Smooth muscle cell (in vitro differentiated cells): Measurements from ENCODE around the gene WDR82. TPM values are rescaled to one million over a fixed set of nuclear protein-coding genes. Genes with fewer than 3 reads are reported as not detected.
"Not testable (repeated sequence)": the region's sequence is repeated elsewhere in the genome, so short reads cannot be mapped to it uniquely, and the experiment has no call there.

Experiments
- DNase-seq: peaks from one replicate; lab custom pipeline; 2025; ENCODE audit not compliant: unreplicated experiment; lab: John Stamatoyannopoulos, UW
- H2AFZ ChIP-seq: fragments of 200-600 bp; sonication (generic); 2 replicates; pipeline ENCODE4 v1.6.0; 2016; ENCODE audit warnings: antibody characterized with exemption, low read depth, mild to moderate bottlenecking
- H3F3A ChIP-seq: fragments of 200-600 bp; sonication (generic); 2 replicates; pipeline ENCODE4 v1.6.0; 2017; ENCODE audit warnings: antibody characterized with exemption, low read depth
- H3K27ac ChIP-seq: fragments of 200-600 bp; sonication (generic); 2 replicates; pipeline ENCODE4 v1.5.1; 2016; ENCODE audit warnings: low read depth, mild to moderate bottlenecking
- H3K27me3 ChIP-seq: fragments of 200-600 bp; sonication (generic); 2 replicates; pipeline ENCODE4 v1.6.1; 2016; ENCODE audit warnings: low read depth, mild to moderate bottlenecking
- H3K36me3 ChIP-seq: fragments of 200-600 bp; sonication (generic); 2 replicates; pipeline ENCODE4 v1.5.1; 2016; ENCODE audit warnings: low read depth
- H3K4me1 ChIP-seq: fragments of 200-600 bp; sonication (generic); 2 replicates; pipeline ENCODE4 v1.5.1; 2016; ENCODE audit warnings: low read depth
- H3K4me2 ChIP-seq: fragments of 200-600 bp; sonication (generic); 2 replicates; pipeline ENCODE4 v1.6.0; 2016; ENCODE audit warnings: mild to moderate bottlenecking
- H3K4me3 ChIP-seq: fragments of 200-600 bp; sonication (generic); 2 replicates; pipeline ENCODE4 v1.5.1; 2016; ENCODE audit warnings: mild to moderate bottlenecking
- H3K79me2 ChIP-seq: fragments of 200-600 bp; sonication (generic); 2 replicates; pipeline ENCODE4 v1.6.0; 2016; ENCODE audit warnings: low read depth, mild to moderate bottlenecking
- H3K9ac ChIP-seq: fragments of 200-600 bp; sonication (generic); 2 replicates; pipeline ENCODE4 v1.6.0; 2016; ENCODE audit warnings: low read depth
- H3K9me3 ChIP-seq: fragments of 200-600 bp; sonication (generic); replicated peaks from 2 replicates; pipeline ENCODE4 v1.5.1; 2016; ENCODE audit warnings: low read depth
- H4K20me1 ChIP-seq: fragments of 200-600 bp; sonication (generic); 2 replicates; pipeline ENCODE4 v1.6.0; 2016; ENCODE audit warnings: low read depth
- CTCF ChIP-seq: fragments of 200-600 bp; sonication (generic); IDR thresholded peaks from 2 replicates; pipeline ENCODE4 v1.5.1; 2017; ENCODE audit warnings: borderline replicate concordance, mild to moderate bottlenecking, antibody characterized with exemption; ENCODE audit not compliant: insufficient read depth, poor library complexity, severe bottlenecking
- WGBS: methylation state at CpG from one replicate; pipeline ENCODE4 v1.1.7; 2016; ENCODE audit warnings: low lambda C conversion rate; 5-methylcytosine and 5-hydroxymethylcytosine counted together
- polyA plus RNA-seq: library from polyadenylated mRNA; unstranded; fragments of >200 nt; fragmentation: Nextera tagmentation; extraction: Ambion mirVana; gene quantifications from 2 replicates; pipeline ENCODE4 v1.2.1, GENCODE V29; 2016
- total RNA-seq: library from RNA; depleted of rRNA; stranded (reverse); fragments of >200 nt; gene quantifications from 2 replicates; pipeline ENCODE4 v1.2.3, GENCODE V29; 2014

WDR82 gene
- total and polyA plus RNA-seq, 2 experiments from 2014 or later, result 26.1 to 48.3 TPM

- Histone ChIP-seq H3K9ac (peak overlapping the region; percentile 91), H4K20me1 (peaks cover 55% of the 10 kb centered on the region), H3F3A (peaks cover 8% of the 10 kb centered on the region), H3K4me1 (peaks cover 30% of the 10 kb centered on the region), H3K27ac (peak overlapping the region; percentile 87), H3K4me2 (peak overlapping the region; percentile 100), H2AFZ (no peak overlapping the region), H3K79me2 (peaks cover 58% of the 10 kb centered on the region), H3K4me3 (peak overlapping the region; percentile 75), H3K27me3 (no peaks in the 10 kb centered on the region), H3K36me3 (no peaks in the 10 kb centered on the region), H3K9me3 (no peaks in the 10 kb centered on the region)
- peak; percentile 37 for DNase-seq
- TF ChIP-seq CTCF, result no peak
- WGBS, result 3% methylated on average over 28 of the region's 28 CpGs
Measured at GRCh38 chr3:52277071-52277964, 1.1 kb downstream of the WDR82 start.

- H3K27me3 ChIP-seq, H2AFZ ChIP-seq, H3K9ac ChIP-seq, H3K27ac ChIP-seq, H3K4me2 ChIP-seq, H3K9me3 ChIP-seq, DNase-seq, H3K4me3 ChIP-seq, H3K36me3 ChIP-seq, H3F3A ChIP-seq: not testable (repeated sequence)
- Histone ChIP-seq H3K4me1 (peaks cover 29% of the 10 kb centered on the region), H3K79me2 (peaks cover 84% of the 10 kb centered on the region), H4K20me1 (peaks cover 80% of the 10 kb centered on the region)
- WGBS, result 94% methylated on average over 18 of the region's 18 CpGs
Measured at GRCh38 chr3:52274781-52275180, 3.7 kb downstream of the WDR82 start.

GRCh38 chr3:52272831-52273230 is 5.6 kb downstream of the WDR82 start:
- Histone ChIP-seq H3K9me3 (no peaks in the 10 kb centered on the region), H3K27me3 (no peaks in the 10 kb centered on the region), H4K20me1 (peaks cover 99% of the 10 kb centered on the region), H3F3A (no peaks in the 10 kb centered on the region), H3K4me1 (peaks cover 21% of the 10 kb centered on the region), H3K36me3 (peaks cover 14% of the 10 kb centered on the region), H3K4me2 (no peak overlapping the region), H3K4me3 (no peak overlapping the region), H2AFZ (no peak overlapping the region), H3K27ac (peak overlapping the region; percentile 22), H3K9ac (no peak overlapping the region), H3K79me2 (peaks cover 100% of the 10 kb centered on the region)
- no peak for DNase-seq
- no peak for TF ChIP-seq CTCF
- 100% methylated on average over 3 of the region's 3 CpGs for WGBS

GRCh38 chr3:52272172-52272571 is 6.3 kb downstream of the WDR82 start:
- not testable (repeated sequence) for H3K9me3 ChIP-seq, H3K9ac ChIP-seq, H2AFZ ChIP-seq, H3K4me2 ChIP-seq, H3K27ac ChIP-seq, H3F3A ChIP-seq, H3K27me3 ChIP-seq, DNase-seq, H3K4me3 ChIP-seq
- Histone ChIP-seq H4K20me1 (peaks cover 100% of the 10 kb centered on the region), H3K4me1 (peaks cover 18% of the 10 kb centered on the region), H3K36me3 (peaks cover 19% of the 10 kb centered on the region), H3K79me2 (peaks cover 100% of the 10 kb centered on the region)
- 90% methylated on average over 9 of the region's 9 CpGs for WGBS
